HG03135 (cell line): ENCODE measurements around the gene CERS6.
"Not testable (repeated sequence)": the region's sequence is repeated elsewhere in the genome, so short reads cannot be mapped to it uniquely, and the experiment has no call there.

Experiments used
- ATAC-seq: cut with Tn5 transposase; IDR thresholded peaks from one replicate; pipeline ENCODE4 v1.9.1; 2021; ENCODE audit warnings: mild to moderate bottlenecking, moderate library complexity; ENCODE audit not compliant: unreplicated experiment

Gene CERS6

DNA sequence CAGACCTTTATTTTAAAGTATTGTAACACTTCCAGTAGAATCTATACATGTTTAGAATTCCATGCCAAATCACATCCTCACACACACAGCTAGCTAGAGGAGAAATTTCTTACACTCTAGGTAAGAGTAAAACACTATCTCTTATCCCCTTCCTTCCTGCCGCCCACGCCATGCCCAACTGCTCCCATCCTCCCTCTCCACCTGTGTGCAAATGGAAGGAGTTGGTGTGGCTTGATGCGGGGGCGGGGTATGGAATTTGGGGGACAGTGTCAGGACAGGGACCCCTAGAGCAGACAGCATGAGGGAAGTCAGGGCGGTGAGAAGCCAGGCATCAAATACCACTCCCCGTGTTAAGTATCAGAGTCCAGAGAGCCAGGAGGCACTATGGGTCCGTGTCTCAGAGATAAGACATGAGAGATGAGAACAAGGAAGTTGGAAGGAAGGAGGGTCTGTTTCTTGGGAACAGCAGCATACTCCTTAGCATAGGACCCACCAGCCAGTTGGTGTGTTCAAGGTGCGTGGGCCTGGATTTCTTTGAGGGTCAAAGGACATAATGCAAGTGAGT, 297.8 kb downstream of the CERS6 start:
- no peak for ATAC-seq

DNA sequence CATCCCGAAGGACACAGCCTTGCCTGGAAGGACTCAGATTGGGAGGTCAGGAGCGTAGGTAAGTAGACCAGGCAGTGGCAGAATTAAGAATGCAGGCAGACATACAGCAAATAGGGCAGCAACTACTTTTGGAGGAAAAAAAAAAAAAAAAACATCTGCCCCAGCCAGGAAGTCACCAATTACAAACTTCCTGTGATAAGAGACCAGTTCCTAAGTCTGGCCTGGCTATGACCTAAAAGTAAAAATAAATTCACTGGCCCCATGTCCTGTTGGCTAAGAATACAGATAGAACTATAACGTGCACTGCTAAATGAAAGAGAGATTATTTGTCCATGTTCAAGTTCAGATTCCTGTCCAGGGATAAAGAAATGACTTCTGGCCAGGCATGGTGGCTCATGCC, 301.2 kb downstream of the CERS6 start:
- ATAC-seq = no peak

GRCh38 chr2:168758970-168759820, 303.1 kb downstream of the CERS6 start:
- ATAC-seq = no peak

DNA sequence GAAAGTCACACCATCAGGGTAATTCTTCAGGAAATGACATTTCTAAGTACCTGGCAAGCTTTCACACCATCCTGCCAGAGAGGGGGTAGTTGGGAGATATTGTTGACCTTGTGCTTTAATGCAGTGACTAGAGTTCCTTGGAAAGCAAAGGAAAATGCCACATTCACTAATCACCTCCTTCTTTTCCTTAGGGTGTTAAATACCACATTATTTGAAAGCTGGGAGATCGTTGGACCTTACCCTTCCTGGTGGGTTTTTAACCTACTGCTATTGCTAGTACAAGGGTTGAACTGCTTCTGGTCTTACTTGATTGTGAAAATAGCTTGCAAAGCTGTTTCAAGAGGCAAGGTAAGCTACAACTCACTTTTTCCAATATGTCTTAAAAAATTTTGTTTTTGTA, 309.3 kb downstream of the CERS6 start:
- ATAC-seq = no peak

GRCh38 chr2:168766600-168766999, 310.5 kb downstream of the CERS6 start:
- no peak for ATAC-seq

DNA sequence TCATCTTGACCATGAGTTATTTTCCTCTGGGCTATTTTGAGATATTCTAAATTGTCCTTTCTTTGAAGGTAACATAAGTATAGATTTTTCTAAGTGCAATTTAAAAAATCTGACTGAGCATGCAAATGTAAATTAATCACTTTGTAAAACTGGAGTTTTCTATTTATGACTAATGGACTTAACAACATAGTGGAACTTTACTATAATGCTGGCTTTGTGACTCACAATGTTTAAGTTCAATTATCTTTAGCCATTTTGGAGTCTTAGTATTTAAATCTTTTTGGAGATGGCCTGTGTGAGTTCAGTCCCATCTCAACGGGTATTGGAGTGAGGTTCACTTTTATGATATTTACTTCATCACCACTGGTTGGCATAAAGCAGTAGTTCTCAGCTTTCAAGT, 311.2 kb downstream of the CERS6 start:
- ATAC-seq = no peak

DNA sequence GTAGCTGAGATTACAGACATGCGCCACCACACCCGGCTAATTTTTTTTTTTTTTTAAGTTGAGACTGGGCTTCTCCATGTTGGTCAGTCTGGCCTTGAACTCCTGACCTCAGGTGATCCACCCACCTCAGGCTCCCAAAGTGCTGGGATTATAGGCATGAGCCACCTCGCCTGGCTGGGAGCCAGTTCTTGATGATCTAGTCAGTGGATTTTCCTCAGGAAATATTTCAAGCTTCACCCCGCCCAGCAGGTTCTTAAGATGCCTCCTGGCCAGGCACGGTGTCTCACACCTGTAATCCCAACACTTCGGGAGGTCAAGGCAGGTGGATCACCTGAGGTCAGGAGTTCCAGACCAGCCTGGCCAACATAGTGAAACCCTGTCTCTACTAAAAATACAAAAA, 312.3 kb downstream of the CERS6 start:
- ATAC-seq = not testable (repeated sequence)

- ATAC-seq = no peak
These were observed 314.7 kb downstream of the CERS6 start for GRCh38 chr2:168770796-168771195.

GRCh38 chr2:168772704-168773103, 316.6 kb downstream of the CERS6 start:
- ATAC-seq = no peak

GRCh38 chr2:168773128-168773527, 317.1 kb downstream of the CERS6 start:
- no peak for ATAC-seq

DNA sequence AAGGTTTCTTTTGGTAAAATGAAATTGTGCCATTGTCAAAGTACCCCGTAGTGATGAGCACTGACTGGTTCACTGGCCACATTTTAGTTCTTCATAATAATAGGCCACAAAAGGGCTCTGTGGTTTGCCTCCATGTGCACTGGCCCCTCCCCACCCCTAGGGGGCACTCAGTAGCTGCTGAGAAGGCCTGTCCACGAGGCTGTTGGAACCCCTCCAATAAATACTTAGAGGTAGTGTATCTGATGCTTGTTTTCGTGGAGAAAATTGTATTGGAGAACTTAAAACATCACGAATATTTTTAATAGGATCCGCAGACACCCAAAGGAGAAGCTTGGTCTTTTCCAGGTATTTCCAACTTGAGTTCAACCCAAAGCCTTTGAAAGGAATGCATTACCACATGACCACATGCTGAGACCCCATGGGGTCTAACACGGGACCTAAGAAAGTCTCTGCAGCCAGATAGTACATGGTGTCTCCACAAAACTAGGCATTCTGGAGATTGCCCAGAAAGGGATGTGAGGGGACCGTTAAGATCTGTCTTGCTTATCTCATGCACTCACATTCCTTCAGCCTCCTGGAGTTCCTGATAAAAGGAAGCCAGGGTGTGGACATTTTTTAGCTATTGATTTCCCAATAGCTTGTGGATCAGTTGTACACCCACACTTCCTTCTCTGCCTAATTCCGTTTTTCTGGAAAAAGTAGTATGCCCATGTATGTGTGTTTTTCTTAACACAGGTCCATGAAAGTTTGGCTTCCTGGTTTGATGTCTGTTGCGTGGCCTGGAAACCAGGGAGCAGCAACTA, 317.8 kb downstream of the CERS6 start:
- ATAC-seq = peak; percentile 62

DNA sequence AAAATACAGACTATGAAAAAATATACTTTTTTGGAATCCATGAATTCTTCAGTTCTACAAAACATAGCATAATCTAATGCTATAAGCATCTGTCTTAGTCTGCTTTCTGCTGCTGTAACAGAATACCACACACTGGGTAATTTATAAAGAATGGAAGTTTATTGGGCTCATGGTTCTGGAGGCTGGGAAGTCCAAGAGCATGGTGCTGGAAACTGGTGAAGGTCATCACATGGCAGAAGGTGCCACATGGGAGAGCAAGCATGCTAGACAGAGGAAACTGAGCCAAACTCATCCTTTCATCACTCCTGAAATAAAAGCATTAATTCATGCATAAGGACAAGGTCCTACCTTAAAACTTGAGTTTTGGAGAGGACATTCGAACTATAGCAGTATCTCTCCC, 319.8 kb downstream of the CERS6 start:
- no peak for ATAC-seq

DNA sequence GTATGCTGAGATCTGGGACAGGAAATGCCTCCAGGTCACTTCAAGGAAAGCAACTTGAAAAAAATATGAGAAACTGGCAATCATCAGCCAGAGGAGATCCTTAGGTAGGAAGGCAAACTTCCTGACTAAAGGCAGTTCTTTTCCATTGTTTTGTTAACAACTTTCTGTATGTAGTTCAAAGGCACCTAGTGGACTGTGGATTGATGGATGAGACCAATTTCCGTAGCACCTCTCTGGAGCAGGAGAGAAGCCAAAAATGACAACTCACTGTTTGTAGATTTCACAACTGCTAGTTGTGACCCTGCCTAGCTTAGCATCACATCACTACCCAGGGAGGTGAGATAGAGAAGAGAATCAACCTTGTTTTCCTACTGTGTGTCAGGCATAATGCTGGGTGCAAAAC, 324.6 kb downstream of the CERS6 start:
- no peak for ATAC-seq

DNA sequence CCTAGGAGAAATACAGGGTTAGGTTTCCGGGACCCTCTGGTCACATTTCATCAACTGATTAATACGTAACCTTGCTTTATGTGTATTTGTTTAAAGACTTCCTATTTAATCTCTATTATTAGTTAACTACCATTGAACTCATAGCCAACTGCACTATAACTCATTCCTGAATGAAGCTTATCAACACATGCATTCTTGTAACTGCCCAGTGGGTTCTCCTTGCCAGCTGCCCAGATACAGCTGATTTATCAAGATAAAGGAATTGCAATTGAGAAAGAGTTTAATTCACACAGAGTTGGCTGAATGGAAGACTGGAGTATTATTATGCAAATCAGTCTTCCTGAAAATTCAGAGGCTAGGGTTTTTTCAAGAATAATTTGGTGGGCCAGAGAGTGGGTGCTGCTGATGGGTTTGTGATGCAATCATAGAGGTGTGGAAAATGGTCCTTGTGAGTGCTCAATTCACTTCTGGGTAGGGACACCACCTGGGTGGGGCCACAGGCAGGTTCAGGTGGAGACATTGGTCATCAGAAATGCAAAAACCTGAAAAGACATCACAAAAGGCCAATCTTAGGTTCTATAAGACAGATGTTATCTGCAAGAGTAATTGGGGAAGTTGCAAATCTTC, 325.2 kb downstream of the CERS6 start:
- no peak for ATAC-seq

DNA sequence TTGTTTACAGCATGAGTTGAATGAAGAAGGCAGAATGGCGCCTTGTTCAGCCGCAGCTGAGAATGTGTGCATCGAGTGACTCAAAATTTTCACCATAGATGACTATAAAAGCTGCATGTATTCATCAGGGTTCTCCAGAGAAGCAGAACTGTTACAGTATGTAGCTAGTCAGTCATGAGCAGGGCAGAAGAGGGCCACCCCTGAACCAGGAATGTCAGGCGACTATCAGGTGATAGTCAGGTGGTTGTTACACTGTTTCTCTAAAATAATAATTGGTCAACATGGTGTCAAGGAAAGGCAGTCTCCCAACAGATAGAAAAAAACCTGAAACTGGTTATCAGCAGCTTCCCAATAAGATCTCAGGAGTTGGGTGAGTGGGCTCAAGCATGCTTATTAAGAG, 326.2 kb downstream of the CERS6 start:
- no peak for ATAC-seq

GRCh38 chr2:168784993-168785392, 328.9 kb downstream of the CERS6 start:
- no peak for ATAC-seq

- ATAC-seq = no peak
These were observed 331.2 kb downstream of the CERS6 start for GRCh38 chr2:168787098-168787781.

DNA sequence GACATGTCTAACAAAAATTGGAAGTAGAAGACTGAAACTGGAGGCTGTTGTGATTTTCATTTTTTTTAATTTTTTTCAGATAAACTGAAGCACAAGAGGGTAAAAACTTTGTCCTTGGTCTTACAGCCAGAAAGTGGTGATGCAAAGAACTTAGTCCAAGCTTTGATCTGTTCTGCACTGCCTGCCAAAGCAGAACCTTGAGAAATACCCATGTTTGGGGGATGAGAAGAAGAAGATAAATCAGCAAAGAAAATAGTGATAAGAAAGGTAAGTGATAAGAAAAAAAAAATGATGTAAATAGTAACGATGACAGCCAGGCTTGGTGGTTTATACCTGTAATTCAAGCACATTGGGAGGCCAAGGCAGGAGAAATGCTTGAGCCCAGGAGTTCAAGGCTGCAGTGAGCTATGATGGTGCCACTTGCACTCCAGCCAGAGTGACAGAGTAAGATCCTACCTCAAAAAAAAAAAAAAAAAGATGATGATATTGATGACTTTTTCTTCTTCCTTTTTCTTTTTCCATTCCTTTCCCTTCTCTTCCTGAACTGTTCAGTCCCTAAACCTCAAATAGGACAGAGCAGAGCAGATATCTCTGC, 331.8 kb downstream of the CERS6 start:
- no peak for ATAC-seq

DNA sequence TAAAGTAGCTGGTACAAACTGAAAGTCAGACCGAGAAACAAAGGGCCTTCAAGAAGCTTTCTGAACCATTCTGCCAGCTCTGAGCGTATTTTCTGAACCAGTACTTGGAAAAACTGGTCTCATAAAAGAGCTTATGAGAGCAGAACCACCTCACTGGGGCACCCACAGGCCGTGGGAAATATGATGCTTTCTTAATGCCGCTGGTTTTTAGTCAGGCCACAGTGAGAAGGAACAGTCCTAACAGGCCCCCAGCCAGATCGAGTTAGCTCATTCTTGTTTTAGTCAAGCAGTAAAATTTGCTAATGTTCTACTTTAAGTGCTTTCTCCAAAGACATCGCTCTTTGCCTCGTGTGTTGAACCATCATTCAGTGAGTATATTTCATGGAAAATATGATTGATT, 333.7 kb downstream of the CERS6 start:
- ATAC-seq = no peak

DNA sequence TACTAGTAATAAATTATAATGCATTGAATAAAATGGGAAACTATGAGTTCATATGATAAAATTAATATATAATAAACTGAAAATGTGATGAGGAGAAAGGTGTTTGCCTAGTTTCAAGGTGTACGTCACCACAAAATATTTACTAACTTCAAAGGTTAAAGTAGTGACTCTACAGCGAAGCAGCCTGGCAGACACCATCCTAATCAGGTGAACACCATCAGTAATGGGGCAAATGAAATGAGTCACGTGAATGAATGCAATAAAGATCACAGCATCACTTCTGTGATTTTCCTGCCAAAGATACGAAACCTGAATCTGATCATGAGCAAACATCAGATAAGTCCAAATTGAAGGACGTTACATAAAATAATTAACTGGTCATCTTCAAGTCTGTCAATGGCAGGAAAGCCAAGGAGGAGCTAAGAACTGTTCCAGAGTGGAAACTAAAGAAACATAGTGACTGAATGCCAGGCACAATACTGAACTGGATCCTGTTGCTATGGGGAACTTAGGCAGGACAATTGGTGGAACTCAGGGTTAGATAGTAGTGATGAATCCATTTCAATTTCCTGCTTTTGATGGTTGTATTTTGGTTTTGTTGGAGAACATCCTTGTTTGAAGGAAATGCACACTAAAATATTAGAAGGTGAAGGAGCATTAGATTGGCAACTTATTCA, 334.3 kb downstream of the CERS6 start:
- ATAC-seq = no peak
